Measurements from ENCODE around the gene KLK11. TPM values are rescaled to one million over a fixed set of nuclear protein-coding genes. Genes with fewer than 3 reads are reported as not detected.

Gene KLK11
- total and polyA plus RNA-seq, 2 donors (not counting 1 experiment from before 2014, with no cell fraction given), result not detected

DNA sequence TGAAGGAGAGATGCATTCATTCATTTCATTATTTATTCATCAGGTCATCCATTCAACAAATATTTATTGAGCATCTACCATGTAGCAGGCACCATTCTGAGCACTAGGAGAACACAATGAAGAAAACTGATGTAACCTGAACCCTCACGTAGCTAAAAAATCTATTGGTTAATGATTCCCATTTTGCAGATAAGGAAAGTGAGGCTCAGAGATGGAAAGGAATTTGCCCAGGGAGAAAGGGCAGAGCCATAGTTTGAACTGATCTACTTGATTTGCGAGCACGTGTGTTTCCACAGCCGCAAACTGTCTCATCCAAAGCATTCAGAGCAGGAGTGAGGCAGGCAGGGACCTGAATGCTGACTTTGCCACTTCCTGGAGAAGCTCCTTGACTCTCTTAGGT, 27.7 kb downstream of the KLK11 start:
- peaks cover 0 to 30% (median 3%) of the 10 kb centered on the region in 3 donors for H3K9me3 ChIP-seq (ENCODE audit: control extremely low read depth in 1 of 3, control insufficient read depth in 2 of 3, insufficient read depth in 1 of 3, low read length in 2 of 3)
- no peak overlapping the region for H3K4me2 ChIP-seq (replicated peaks; ENCODE audit: low read depth, low read length, poor library complexity, severe bottlenecking)
- no peaks in the 10 kb centered on the region for H3K4me1 Mint-ChIP-seq
- intact Hi-C loops (cut with micrococcal nuclease), result no loop called here
- H3K4me3 ChIP-seq (ENCODE audit: control extremely low read depth in 1 of 5, extremely low read depth in 1 of 5, insufficient read depth in 1 of 5, low read depth in 2 of 5, low read length in 4 of 5), result no peak overlapping the region
- TF ChIP-seq EZH2 (IDR thresholded peaks at IDR 0.05; ENCODE audit: borderline replicate concordance, insufficient read depth, low read depth, low read length, poor library complexity, severe bottlenecking), result no peak
- TF ChIP-seq CTCF (IDR thresholded peaks at IDR 0.05), result no peak
- no peak for ATAC-seq (ENCODE audit: low read depth)
- peaks cover 0 to 28% (median 2%) of the 10 kb centered on the region in 4 experiments for H3K27me3 ChIP-seq (replicated peaks in 1 of 4; ENCODE audit: control extremely low read depth in 1 of 4, control insufficient read depth in 3 of 4, insufficient read depth in 4 of 4, low read length in 3 of 4)
- no peak overlapping the region for H2AFZ ChIP-seq (ENCODE audit: insufficient read depth, low read depth, low read length, poor library complexity, severe bottlenecking)
- DNase-seq, result no peak
- H4K20me1 ChIP-seq (ENCODE audit: control insufficient read depth, insufficient read depth, low read length, poor library complexity, severe bottlenecking), result no peaks in the 10 kb centered on the region
- H3K36me3 ChIP-seq (replicated peaks in 1 of 2; ENCODE audit: control extremely low read depth in 1 of 2, control insufficient read depth in 1 of 2, extremely low read depth in 1 of 2, insufficient read depth in 2 of 2, low read length in 1 of 2), result no peaks in the 10 kb centered on the region
- H3K4me1 ChIP-seq (ENCODE audit: control insufficient read depth in 2 of 2, insufficient read depth in 2 of 2, low read length in 2 of 2), result no peaks in the 10 kb centered on the region
- peaks cover 28% of the 10 kb centered on the region for H3K27me3 Mint-ChIP-seq
- no peaks in the 10 kb centered on the region for H3K9me3 Mint-ChIP-seq (ENCODE audit: insufficient read depth)
- no peak overlapping the region for H3K4me3 Mint-ChIP-seq
- 96% methylated on average over 4 of the region's 4 CpGs for WGBS (ENCODE audit: insufficient coverage)
- ChIA-PET POLR2A (no interaction called here), CTCF (no interaction called here)
- H3K27ac ChIP-seq (ENCODE audit: low read length in 2 of 2), result no peak overlapping the region
- H3K79me2 ChIP-seq (ENCODE audit: control insufficient read depth, insufficient read depth, low read length), result no peaks in the 10 kb centered on the region
- H3K9ac ChIP-seq (ENCODE audit: low read length), result no peak overlapping the region
- no peak overlapping the region for H3K27ac Mint-ChIP-seq

DNA sequence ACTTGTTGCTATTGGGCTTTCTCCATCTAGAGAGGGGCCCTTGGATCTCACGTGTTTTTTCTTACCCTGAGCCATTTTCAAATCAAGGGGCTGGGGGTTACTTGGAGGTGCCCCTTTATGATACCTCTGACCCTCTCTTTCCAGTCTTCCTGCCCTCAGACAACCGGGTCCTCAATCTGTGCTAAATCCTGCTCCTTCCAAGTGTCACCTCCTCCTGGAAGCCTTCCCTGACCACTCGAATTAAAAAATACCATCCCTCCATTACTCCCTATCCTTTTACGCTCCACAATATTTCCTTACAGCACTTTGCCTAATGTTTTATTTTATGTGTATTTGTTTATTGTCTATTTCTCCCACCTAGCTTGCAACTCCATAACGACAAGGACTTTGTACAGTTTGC, 28.4 kb downstream of the KLK11 start:
- H4K20me1 ChIP-seq (ENCODE audit: control insufficient read depth, insufficient read depth, low read length, poor library complexity, severe bottlenecking), result no peaks in the 10 kb centered on the region
- no peak overlapping the region for H3K27ac ChIP-seq (ENCODE audit: low read length in 2 of 2)
- no peak overlapping the region for H3K4me3 ChIP-seq (ENCODE audit: control extremely low read depth in 1 of 5, extremely low read depth in 1 of 5, insufficient read depth in 1 of 5, low read depth in 2 of 5, low read length in 4 of 5)
- no peak overlapping the region for H3K4me3 Mint-ChIP-seq
- DNase-seq (no peak), ATAC-seq (ENCODE audit: low read depth) (no peak)
- H3K4me1 Mint-ChIP-seq, result no peaks in the 10 kb centered on the region
- no peaks in the 10 kb centered on the region for H3K36me3 ChIP-seq (replicated peaks in 1 of 2; ENCODE audit: control extremely low read depth in 1 of 2, control insufficient read depth in 1 of 2, extremely low read depth in 1 of 2, insufficient read depth in 2 of 2, low read length in 1 of 2)
- no peak overlapping the region for H3K4me2 ChIP-seq (replicated peaks; ENCODE audit: low read depth, low read length, poor library complexity, severe bottlenecking)
- peaks cover 0 to 26% (median 2%) of the 10 kb centered on the region in 4 experiments for H3K27me3 ChIP-seq (replicated peaks in 1 of 4; ENCODE audit: control extremely low read depth in 1 of 4, control insufficient read depth in 3 of 4, insufficient read depth in 4 of 4, low read length in 3 of 4)
- intact Hi-C loops (cut with micrococcal nuclease), result no loop called here
- H3K79me2 ChIP-seq (ENCODE audit: control insufficient read depth, insufficient read depth, low read length), result no peaks in the 10 kb centered on the region
- ChIA-PET CTCF (no interaction called here), POLR2A (no interaction called here)
- H2AFZ ChIP-seq (ENCODE audit: insufficient read depth, low read depth, low read length, poor library complexity, severe bottlenecking), result no peak overlapping the region
- 63% methylated on average over 1 of the region's 5 CpGs for WGBS (ENCODE audit: insufficient coverage)
- peaks cover 27% of the 10 kb centered on the region for H3K27me3 Mint-ChIP-seq
- H3K27ac Mint-ChIP-seq, result no peak overlapping the region
- peaks cover 0 to 26% (median 3%) of the 10 kb centered on the region in 3 donors for H3K9me3 ChIP-seq (ENCODE audit: control extremely low read depth in 1 of 3, control insufficient read depth in 2 of 3, insufficient read depth in 1 of 3, low read length in 2 of 3)
- H3K9me3 Mint-ChIP-seq (ENCODE audit: insufficient read depth), result no peaks in the 10 kb centered on the region
- H3K9ac ChIP-seq (ENCODE audit: low read length), result no peak overlapping the region
- no peaks in the 10 kb centered on the region for H3K4me1 ChIP-seq (ENCODE audit: control insufficient read depth in 2 of 2, insufficient read depth in 2 of 2, low read length in 2 of 2)
- TF ChIP-seq EZH2 (IDR thresholded peaks at IDR 0.05; ENCODE audit: borderline replicate concordance, insufficient read depth, low read depth, low read length, poor library complexity, severe bottlenecking) (no peak), CTCF (IDR thresholded peaks at IDR 0.05) (no peak)

Data from B cell (primary cell).